Adrenal gland (tissue), 5 donors: Measurements from ENCODE around the gene COL24A1.

Source experiments
- CTCF ChIP-seq, 6 experiments: fragments of 450-650 bp in 4 of 6; fragments of 200-600 bp in 2 of 6; sonication (generic) in 1 of 6; IDR thresholded peaks; 1 replicate in 5 of 6; 2 replicates in 1 of 6; pipeline versions ENCODE4 v1.5.1 to v1.8.0; 2016 to 2021; ENCODE audit warnings: antibody characterized with exemption in 6 of 6, mild to moderate bottlenecking in 2 of 6, moderate library complexity in 1 of 6
- POLR2A ChIP-seq, 2 donors: fragments of 450-650 bp; IDR thresholded peaks; one replicate each; pipeline ENCODE4 v1.6.1; 2017; ENCODE audit warnings: antibody characterized with exemption in 2 of 2, mild to moderate bottlenecking in 2 of 2, moderate library complexity in 1 of 2
- donor health status: DM: no; HTN: no; CAD: no.

DNA sequence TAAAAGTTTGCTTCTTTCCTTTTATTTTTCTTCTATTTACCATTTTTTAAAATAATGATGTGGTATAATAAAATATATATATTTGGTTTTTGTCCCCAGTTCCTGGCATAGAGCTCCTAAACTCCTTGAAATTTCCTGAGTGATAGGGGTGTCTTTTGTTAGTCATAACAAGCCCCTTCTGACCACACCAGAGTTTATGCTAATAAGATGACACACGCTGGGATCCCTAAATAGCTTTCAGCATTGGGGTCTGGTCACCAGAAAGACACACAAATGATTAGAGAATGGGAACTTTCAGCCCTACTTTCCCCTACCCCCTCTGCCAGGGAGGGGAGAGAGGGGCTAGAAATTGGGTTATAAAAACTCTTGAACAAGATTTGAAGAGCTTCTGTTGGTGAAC, 56.2 kb downstream of the COL24A1 start:
- TF ChIP-seq CTCF (IDR thresholded peaks at IDR 0.05): no peak
- no peak for TF ChIP-seq POLR2A (IDR thresholded peaks at IDR 0.05)
